DMS79 (cell line): Measurements from ENCODE around the gene AKNA.

Experiments used
- DNase-seq: peaks from one replicate; lab custom pipeline; 2025; lab: John Stamatoyannopoulos, UW

AKNA gene

GRCh38 chr9:114416906-114417305, 29.1 kb upstream of the AKNA start:
- DNase-seq = no peak

- DNase-seq = no peak
Observed at GRCh38 chr9:114416290-114416689, 28.5 kb upstream of the AKNA start.

GRCh38 chr9:114414346-114414745, 26.6 kb upstream of the AKNA start:
- no peak for DNase-seq

- DNase-seq = no peak
Observed at GRCh38 chr9:114413861-114414301, 26.1 kb upstream of the AKNA start.

GRCh38 chr9:114412048-114412683, 24.4 kb upstream of the AKNA start:
- no peak for DNase-seq

- no peak for DNase-seq
Observed at GRCh38 chr9:114411452-114411851, 23.7 kb upstream of the AKNA start.

GRCh38 chr9:114410910-114411309, 23.1 kb upstream of the AKNA start:
- no peak for DNase-seq

GRCh38 chr9:114409842-114410241, 22.1 kb upstream of the AKNA start:
- DNase-seq = no peak

- peak; percentile 38 for DNase-seq
Observed at GRCh38 chr9:114409103-114409780, 21.5 kb upstream of the AKNA start.

GRCh38 chr9:114408645-114409044, 20.9 kb upstream of the AKNA start:
- no peak for DNase-seq

GRCh38 chr9:114407889-114408288, 20.1 kb upstream of the AKNA start:
- DNase-seq = no peak

GRCh38 chr9:114406441-114406840, 18.7 kb upstream of the AKNA start:
- DNase-seq = no peak

GRCh38 chr9:114405294-114406034, 17.7 kb upstream of the AKNA start:
- no peak for DNase-seq

GRCh38 chr9:114404531-114404930, 16.7 kb upstream of the AKNA start:
- no peak for DNase-seq

GRCh38 chr9:114403153-114403756, 15.5 kb upstream of the AKNA start:
- DNase-seq = no peak

GRCh38 chr9:114401344-114401743, 13.6 kb upstream of the AKNA start:
- no peak for DNase-seq

GRCh38 chr9:114400772-114401171, 13.0 kb upstream of the AKNA start:
- DNase-seq = no peak

- no peak for DNase-seq
Observed at GRCh38 chr9:114400219-114400618, 12.4 kb upstream of the AKNA start.

GRCh38 chr9:114399381-114399780, 11.6 kb upstream of the AKNA start:
- DNase-seq = no peak

GRCh38 chr9:114397848-114398605, 10.2 kb upstream of the AKNA start:
- no peak for DNase-seq

GRCh38 chr9:114397219-114397847, 9.6 kb upstream of the AKNA start:
- DNase-seq = no peak
